B cell (primary cell): ENCODE results near the gene F12. TPM values are rescaled to one million over a fixed set of nuclear protein-coding genes. Genes with fewer than 3 reads are reported as not detected.
A peak's percentile ranks its signal among the peaks of the same experiment; 100 is the strongest.

Source experiments
- ATAC-seq: fragments of 200-7000 bp; cut with Tn5 transposase; one replicate; pipeline ENCODE4 v1.10.0; 2021; ENCODE audit warnings: low read depth, mild to moderate bottlenecking, moderate number of reproducible peaks, moderate library complexity
- CTCF ChIA-PET: fragments of 350-600 bp; sonication (Branson Sonifier 250); formaldehyde crosslinking; loops from one replicate; lab custom pipeline; 2021; ENCODE audit warnings: antibody characterized with exemption, inconsistent platforms; lab: Charles Lee
- POLR2A ChIA-PET: fragments of 350-600 bp; sonication (Branson Sonifier 250); formaldehyde crosslinking; loops from one replicate; lab custom pipeline; 2021; ENCODE audit warnings: antibody characterized with exemption; lab: Charles Lee
- DNase-seq: peaks from one replicate; pipeline ENCODE4 v3.0.0; 2013
- H2AFZ ChIP-seq: 2 replicates; pipeline ENCODE4 v1.6.1; 2012; ENCODE audit warnings: mild to moderate bottlenecking, low read depth, low read length; ENCODE audit not compliant: insufficient read depth, poor library complexity, severe bottlenecking
- H3K27ac ChIP-seq, 2 donors: 1 replicate in 1 of 2; 2 replicates in 1 of 2; pipeline ENCODE4 v1.5.1; 2012 to 2013; ENCODE audit warnings: low read length in 2 of 2, mild to moderate bottlenecking in 2 of 2, moderate library complexity in 1 of 2
- H3K27me3 ChIP-seq, 4 experiments: fragments of 200-600 bp in 1 of 4; sonication (generic) in 1 of 4; replicated peaks in 1 of 4; 1 replicate in 2 of 4; 2 replicates in 2 of 4; pipeline versions ENCODE4 v1.6.1 to v1.7.0; 2013 to 2016; ENCODE audit warnings: low read length in 3 of 4, mild to moderate bottlenecking in 2 of 4, mixed read lengths in 1 of 4, moderate library complexity in 1 of 4; ENCODE audit not compliant: insufficient read depth in 4 of 4, control insufficient read depth in 3 of 4; ENCODE audit errors: control extremely low read depth in 1 of 4
- H3K36me3 ChIP-seq, 2 experiments: replicated peaks in 1 of 2; 1 replicate in 1 of 2; 2 replicates in 1 of 2; pipeline versions ENCODE4 v1.6.1 to v1.7.1; 2013; ENCODE audit warnings: low read length in 1 of 2; ENCODE audit not compliant: insufficient read depth in 2 of 2, control insufficient read depth in 1 of 2; ENCODE audit errors: control extremely low read depth in 1 of 2, extremely low read depth in 1 of 2
- H3K4me1 ChIP-seq, 2 donors: fragments of 200-600 bp in 1 of 2; sonication (generic) in 1 of 2; 1 replicate in 1 of 2; 2 replicates in 1 of 2; pipeline versions ENCODE4 v1.5.1 to v1.6.1; 2013 to 2017; ENCODE audit warnings: low read length in 2 of 2; ENCODE audit not compliant: control insufficient read depth in 2 of 2, insufficient read depth in 2 of 2
- H3K4me2 ChIP-seq: replicated peaks from 2 replicates; pipeline ENCODE3; 2012; ENCODE audit warnings: mild to moderate bottlenecking, low read depth, low read length; ENCODE audit not compliant: poor library complexity, severe bottlenecking
- H3K4me3 ChIP-seq, 5 experiments: fragments of 200-600 bp in 1 of 5; sonication (generic) in 1 of 5; 1 replicate in 3 of 5; 2 replicates in 2 of 5; pipeline versions ENCODE4 v1.5.1 to v1.7.0; 2011 to 2016; ENCODE audit warnings: low read length in 4 of 5, mild to moderate bottlenecking in 4 of 5, low read depth in 2 of 5, control low read depth in 1 of 5, moderate library complexity in 1 of 5; ENCODE audit not compliant: insufficient read depth in 1 of 5; ENCODE audit errors: control extremely low read depth in 1 of 5, extremely low read depth in 1 of 5
- H3K79me2 ChIP-seq: fragments of 200-600 bp; sonication (generic); one replicate; pipeline ENCODE4 v1.6.0; 2016; ENCODE audit warnings: low read length; ENCODE audit not compliant: control insufficient read depth, insufficient read depth
- H3K9ac ChIP-seq: fragments of 200-600 bp; sonication (generic); 2 replicates; pipeline ENCODE4 v1.6.1; 2017; ENCODE audit warnings: mild to moderate bottlenecking, low read length, moderate library complexity
- H3K9me3 ChIP-seq, 3 donors: one replicate each; pipeline versions ENCODE4 v1.6.1 to v1.7.1; 2013; ENCODE audit warnings: low read length in 2 of 3; ENCODE audit not compliant: control insufficient read depth in 2 of 3, insufficient read depth in 1 of 3; ENCODE audit errors: control extremely low read depth in 1 of 3
- H4K20me1 ChIP-seq: 2 replicates; pipeline ENCODE4 v1.6.0; 2012; ENCODE audit warnings: mild to moderate bottlenecking, low read length; ENCODE audit not compliant: insufficient read depth, control insufficient read depth, poor library complexity, severe bottlenecking
- H3K27ac Mint-ChIP-seq: one replicate; pipeline ENCODE4 v1.8.0; 2021; ENCODE audit warnings: mixed read lengths
- H3K27me3 Mint-ChIP-seq: one replicate; pipeline ENCODE4 v1.8.0; 2021; ENCODE audit warnings: mixed read lengths
- H3K4me1 Mint-ChIP-seq: one replicate; pipeline ENCODE4 v1.8.0; 2021; ENCODE audit warnings: mixed read lengths
- H3K4me3 Mint-ChIP-seq: one replicate; pipeline ENCODE4 v1.8.0; 2021; ENCODE audit warnings: mixed read lengths
- H3K9me3 Mint-ChIP-seq: one replicate; pipeline ENCODE4 v1.8.0; 2022; ENCODE audit warnings: mixed read lengths; ENCODE audit not compliant: insufficient read depth
- EZH2 ChIP-seq: IDR thresholded peaks from 2 replicates; pipeline ENCODE4 v1.6.1; 2012; ENCODE audit warnings: borderline replicate concordance, low read depth, mild to moderate bottlenecking, moderate library complexity, low read length; ENCODE audit not compliant: insufficient read depth, poor library complexity, severe bottlenecking
- whole genome bisulfite sequencing: methylation state at CpG from one replicate; pipeline ENCODE4 v1.1.5; 2013; ENCODE audit warnings: missing lambda C conversion rate; ENCODE audit not compliant: insufficient coverage; 5-methylcytosine and 5-hydroxymethylcytosine counted together
- intact Hi-C: fragments of 100-400 bp; cut with micrococcal nuclease; formaldehyde crosslinking; loops from one replicate; pipeline ENCODE4 v1.10.0; 2022
- polyA plus RNA-seq: library from polyadenylated mRNA; depleted of rRNA; stranded (reverse); fragments of >200 nt; gene quantifications from 2 replicates; pipeline ENCODE4 v1.2.3, GENCODE V29; 2012
- total RNA-seq, 2 donors: library from RNA; stranded (reverse); fragments of 120-200 nt in 1 of 2; gene quantifications; 1 replicate in 1 of 2; 2 replicates in 1 of 2; pipeline versions ENCODE4 v1.2.3 to v1.2.4, GENCODE V29; 2013 to 2022
- TF ChIP-seq, protein P1 (sequence below): fragments of 200-600 bp; IDR thresholded peaks from one replicate; pipeline ENCODE4 v1.8.0; 2022; ENCODE audit warnings: antibody characterized with exemption, mild to moderate bottlenecking

The F12 gene
- total and polyA plus RNA-seq, 2 donors (not counting 1 experiment from before 2014, with no cell fraction given), result 3.1 TPM; not detected in 1

DNA sequence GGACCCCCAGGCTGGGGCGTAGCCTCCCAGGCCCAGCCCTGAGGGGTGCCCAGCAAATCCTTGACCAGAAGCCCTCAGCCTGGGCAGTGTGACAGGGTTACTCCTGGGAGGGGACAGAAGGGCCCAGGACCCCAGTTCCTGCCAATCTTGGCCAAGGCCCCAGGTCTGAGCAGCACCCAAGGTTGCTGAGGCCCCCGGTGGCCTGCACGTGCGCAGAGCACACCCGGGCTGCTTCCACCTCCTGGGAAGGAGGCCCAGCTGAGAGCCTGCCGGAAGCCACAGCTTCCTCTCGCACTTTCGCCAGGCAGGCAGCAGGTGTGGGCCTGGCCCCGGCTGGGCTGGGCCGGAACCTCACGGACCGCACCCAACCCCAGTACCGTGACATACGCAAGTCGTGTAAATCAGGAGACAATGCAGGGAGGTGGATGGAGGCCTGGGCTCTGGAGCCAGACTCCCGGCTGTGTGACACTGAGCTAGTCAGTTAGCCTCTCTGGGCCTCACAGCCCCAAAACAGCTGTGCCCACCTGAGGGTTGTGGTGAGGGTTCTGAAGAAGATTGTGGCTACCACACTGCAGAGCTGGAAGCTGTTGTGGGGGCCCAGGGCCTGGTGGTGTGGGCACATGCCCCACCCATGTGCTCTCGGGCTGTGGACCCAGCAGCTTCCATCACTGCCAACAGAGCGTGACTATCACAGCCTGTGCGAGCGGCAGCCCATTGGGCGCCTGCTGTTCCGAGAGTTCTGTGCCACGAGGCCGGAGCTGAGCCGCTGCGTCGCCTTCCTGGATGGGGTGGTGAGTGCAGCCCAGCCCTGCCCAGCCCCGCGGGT, 22.2 kb upstream of the F12 start:
- H3K9me3 Mint-ChIP-seq, result no peaks in the 10 kb centered on the region
- H4K20me1 ChIP-seq, result peaks cover 88% of the 10 kb centered on the region
- peak overlapping the region; percentile 92 to 96 for H3K27ac ChIP-seq
- CTCF ChIA-PET, result interaction anchor here (0.5 to 12.4 kb wide), 13 partner anchors 9 to 686 kb away, joined by 3 to 152 read pairs (median 5); partner anchors contain the start of gene PRR7
- peaks cover 76% of the 10 kb centered on the region for H3K79me2 ChIP-seq
- WGBS, result 3% methylated on average over 27 of the region's 29 CpGs
- POLR2A ChIA-PET, result interaction anchor here (0.6 to 6.8 kb wide), 12 partner anchors 14 to 895 kb away, joined by 3 to 103 read pairs (median 4); partner anchors contain the start of genes LMAN2, PDLIM7, PRR7 and RGS14
- H3K27me3 ChIP-seq, result no peaks in the 10 kb centered on the region
- H2AFZ ChIP-seq, result no peak overlapping the region
- H3K4me1 Mint-ChIP-seq, result peaks cover 65% of the 10 kb centered on the region
- TF ChIP-seq EZH2, result no peak
- TF ChIP-seq, protein P1, sequence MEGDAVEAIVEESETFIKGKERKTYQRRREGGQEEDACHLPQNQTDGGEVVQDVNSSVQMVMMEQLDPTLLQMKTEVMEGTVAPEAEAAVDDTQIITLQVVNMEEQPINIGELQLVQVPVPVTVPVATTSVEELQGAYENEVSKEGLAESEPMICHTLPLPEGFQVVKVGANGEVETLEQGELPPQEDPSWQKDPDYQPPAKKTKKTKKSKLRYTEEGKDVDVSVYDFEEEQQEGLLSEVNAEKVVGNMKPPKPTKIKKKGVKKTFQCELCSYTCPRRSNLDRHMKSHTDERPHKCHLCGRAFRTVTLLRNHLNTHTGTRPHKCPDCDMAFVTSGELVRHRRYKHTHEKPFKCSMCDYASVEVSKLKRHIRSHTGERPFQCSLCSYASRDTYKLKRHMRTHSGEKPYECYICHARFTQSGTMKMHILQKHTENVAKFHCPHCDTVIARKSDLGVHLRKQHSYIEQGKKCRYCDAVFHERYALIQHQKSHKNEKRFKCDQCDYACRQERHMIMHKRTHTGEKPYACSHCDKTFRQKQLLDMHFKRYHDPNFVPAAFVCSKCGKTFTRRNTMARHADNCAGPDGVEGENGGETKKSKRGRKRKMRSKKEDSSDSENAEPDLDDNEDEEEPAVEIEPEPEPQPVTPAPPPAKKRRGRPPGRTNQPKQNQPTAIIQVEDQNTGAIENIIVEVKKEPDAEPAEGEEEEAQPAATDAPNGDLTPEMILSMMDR, result no peak
- peak overlapping the region; percentile 43 for H3K9ac ChIP-seq
- H3K36me3 ChIP-seq, result peaks cover 0 to 78% of the 10 kb centered on the region in 2 experiments
- peak overlapping the region; percentile 97 for H3K27ac Mint-ChIP-seq
- DNase-seq, result peak; percentile 95
- peak; percentile 61 for ATAC-seq
- intact Hi-C loops, result loop anchor here (1.0 kb wide), 3 partner anchors 15 to 27 kb away; partner anchors contain the start of gene PRR7
- peaks cover 63 to 83% of the 10 kb centered on the region in 2 donors for H3K4me1 ChIP-seq
- no peaks in the 10 kb centered on the region for H3K27me3 Mint-ChIP-seq
- H3K9me3 ChIP-seq, result no peaks in the 10 kb centered on the region
- H3K4me3 ChIP-seq, result peak overlapping the region in 4 of 5 experiments; percentile 29 to 35 (median 32)
- peak overlapping the region; percentile 90 for H3K4me2 ChIP-seq
- H3K4me3 Mint-ChIP-seq, result peak overlapping the region; percentile 94
